Measurements from ENCODE around the gene POR. TPM values are rescaled to one million over a fixed set of nuclear protein-coding genes. Genes with fewer than 3 reads are reported as not detected.
"Not testable (repeated sequence)": the region's sequence is repeated elsewhere in the genome, so short reads cannot be mapped to it uniquely, and the experiment has no call there.

Gene POR
- total RNA-seq, 1 experiment from 2014 or later = 45.1 TPM

- Mint-ChIP-seq H3K9me3 (ENCODE audit: unreplicated experiment) (no peaks in the 10 kb centered on the region), H3K4me3 (ENCODE audit: unreplicated experiment) (no peak overlapping the region), H3K27me3 (ENCODE audit: insufficient read depth, unreplicated experiment) (no peaks in the 10 kb centered on the region), H3K27ac (ENCODE audit: low read depth, unreplicated experiment) (no peak overlapping the region), H3K36me3 (ENCODE audit: insufficient read depth, unreplicated experiment) (peaks cover 43% of the 10 kb centered on the region), H3K4me1 (ENCODE audit: insufficient read depth, unreplicated experiment) (peaks cover 7% of the 10 kb centered on the region)
- intact Hi-C loops (cut with micrococcal nuclease) = no loop called here
- BruUV-seq (replicated peaks) = no TSS peak
- TF ChIP-seq, protein P1, sequence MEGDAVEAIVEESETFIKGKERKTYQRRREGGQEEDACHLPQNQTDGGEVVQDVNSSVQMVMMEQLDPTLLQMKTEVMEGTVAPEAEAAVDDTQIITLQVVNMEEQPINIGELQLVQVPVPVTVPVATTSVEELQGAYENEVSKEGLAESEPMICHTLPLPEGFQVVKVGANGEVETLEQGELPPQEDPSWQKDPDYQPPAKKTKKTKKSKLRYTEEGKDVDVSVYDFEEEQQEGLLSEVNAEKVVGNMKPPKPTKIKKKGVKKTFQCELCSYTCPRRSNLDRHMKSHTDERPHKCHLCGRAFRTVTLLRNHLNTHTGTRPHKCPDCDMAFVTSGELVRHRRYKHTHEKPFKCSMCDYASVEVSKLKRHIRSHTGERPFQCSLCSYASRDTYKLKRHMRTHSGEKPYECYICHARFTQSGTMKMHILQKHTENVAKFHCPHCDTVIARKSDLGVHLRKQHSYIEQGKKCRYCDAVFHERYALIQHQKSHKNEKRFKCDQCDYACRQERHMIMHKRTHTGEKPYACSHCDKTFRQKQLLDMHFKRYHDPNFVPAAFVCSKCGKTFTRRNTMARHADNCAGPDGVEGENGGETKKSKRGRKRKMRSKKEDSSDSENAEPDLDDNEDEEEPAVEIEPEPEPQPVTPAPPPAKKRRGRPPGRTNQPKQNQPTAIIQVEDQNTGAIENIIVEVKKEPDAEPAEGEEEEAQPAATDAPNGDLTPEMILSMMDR (IDR thresholded peaks at IDR 0.05; ENCODE audit: unreplicated experiment) = no peak
- POLR2A ChIA-PET = interaction anchor here (1.3 to 2.8 kb wide), 2 partner anchors 10 to 25 kb away, joined by 3 to 11 read pairs; partner anchors contain the start of gene POR
- CTCF ChIA-PET = interaction anchor here (0.5 to 0.7 kb wide), 3 partner anchors 26 to 219 kb away, joined by 3 to 4 read pairs (median 4); no protein-coding TSS in a partner anchor
- no peak for DNase-seq (ENCODE audit: unreplicated experiment)
These were observed 25.1 kb upstream of the POR start for GRCh38 chr7:75889826-75890225.

GRCh38 chr7:75891237-75891636, 23.7 kb upstream of the POR start:
- TSS peak; percentile 4 for BruUV-seq (replicated peaks)
- H3K9me3 Mint-ChIP-seq (ENCODE audit: unreplicated experiment); H3K27me3 Mint-ChIP-seq (ENCODE audit: insufficient read depth, unreplicated experiment); CTCF ChIA-PET; H3K27ac Mint-ChIP-seq (ENCODE audit: low read depth, unreplicated experiment); H3K4me3 Mint-ChIP-seq (ENCODE audit: unreplicated experiment); H3K4me1 Mint-ChIP-seq (ENCODE audit: insufficient read depth, unreplicated experiment); DNase-seq (ENCODE audit: unreplicated experiment); intact Hi-C loops (cut with micrococcal nuclease): not testable (repeated sequence)
- POLR2A ChIA-PET = interaction anchor here (0.7 to 2.8 kb wide), 7 partner anchors 9 to 139 kb away, joined by 3 to 11 read pairs (median 3); partner anchors contain the start of genes POR and RHBDD2
- peaks cover 29% of the 10 kb centered on the region for H3K36me3 Mint-ChIP-seq (ENCODE audit: insufficient read depth, unreplicated experiment)

DNA sequence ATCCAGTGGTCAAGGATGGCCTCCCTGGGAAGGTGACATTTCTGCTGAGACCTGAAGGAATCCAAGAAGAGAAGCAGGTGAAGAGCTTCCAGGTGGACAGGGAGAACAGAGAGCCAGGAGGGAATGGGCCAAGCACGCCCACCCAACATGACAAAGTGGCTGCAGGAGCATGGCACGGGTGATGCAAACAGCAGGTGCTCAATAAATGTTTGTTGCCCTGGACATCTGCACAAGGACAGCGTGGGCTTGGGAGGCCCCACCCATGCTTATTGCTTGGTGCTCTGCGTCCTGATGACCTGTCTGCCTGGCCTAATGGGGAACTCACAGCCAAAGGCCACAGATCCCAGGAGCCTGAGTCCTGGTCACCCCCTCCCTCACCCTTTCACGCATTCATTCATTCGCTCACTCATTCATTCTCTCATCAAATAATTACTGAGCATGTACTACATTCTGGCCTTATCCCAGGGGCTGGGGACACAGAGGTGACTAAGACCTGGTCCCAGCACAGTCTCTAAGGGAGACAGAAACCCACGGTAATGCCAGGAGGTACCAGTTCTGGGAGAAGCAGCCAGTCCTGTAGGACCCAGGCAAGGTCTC, 23.0 kb upstream of the POR start:
- Mint-ChIP-seq H3K36me3 (ENCODE audit: insufficient read depth, unreplicated experiment) (peaks cover 23% of the 10 kb centered on the region), H3K4me3 (ENCODE audit: unreplicated experiment) (no peak overlapping the region), H3K27ac (ENCODE audit: low read depth, unreplicated experiment) (peak overlapping the region; percentile 66), H3K9me3 (ENCODE audit: unreplicated experiment) (no peaks in the 10 kb centered on the region), H3K4me1 (ENCODE audit: insufficient read depth, unreplicated experiment) (peaks cover 7% of the 10 kb centered on the region), H3K27me3 (ENCODE audit: insufficient read depth, unreplicated experiment) (no peaks in the 10 kb centered on the region)
- ChIA-PET POLR2A (interaction anchor here (0.7 to 2.2 kb wide), 7 partner anchors 9 to 156 kb away, joined by 3 to 14 read pairs (median 4); partner anchors contain the start of genes MDH2, POR and STYXL1), CTCF (interaction anchor here (0.6 kb wide), 1 partner anchor 16 kb away, joined by 3 read pairs; no protein-coding TSS in a partner anchor)
- intact Hi-C loops (cut with micrococcal nuclease) = no loop called here
- TF ChIP-seq, protein P1 (IDR thresholded peaks at IDR 0.05; ENCODE audit: unreplicated experiment) = no peak
- no TSS peak for BruUV-seq (replicated peaks)
- no peak for DNase-seq (ENCODE audit: unreplicated experiment)

- no peaks in the 10 kb centered on the region for H3K9me3 Mint-ChIP-seq (ENCODE audit: unreplicated experiment)
- TF ChIP-seq, protein P1 (IDR thresholded peaks at IDR 0.05; ENCODE audit: unreplicated experiment) = no peak
- peaks cover 16% of the 10 kb centered on the region for H3K36me3 Mint-ChIP-seq (ENCODE audit: insufficient read depth, unreplicated experiment)
- DNase-seq (ENCODE audit: unreplicated experiment) = peak; percentile 32
- intact Hi-C loops (cut with micrococcal nuclease) = no loop called here
- H3K27ac Mint-ChIP-seq (ENCODE audit: low read depth, unreplicated experiment) = peak overlapping the region; percentile 66
- ChIA-PET CTCF (no interaction called here), POLR2A (interaction anchor here (0.7 to 2.2 kb wide), 5 partner anchors 15 to 155 kb away, joined by 3 to 14 read pairs (median 5); partner anchors contain the start of genes MDH2, POR and STYXL1)
- peak overlapping the region; percentile 2 for H3K4me3 Mint-ChIP-seq (ENCODE audit: unreplicated experiment)
- H3K27me3 Mint-ChIP-seq (ENCODE audit: insufficient read depth, unreplicated experiment) = no peaks in the 10 kb centered on the region
- BruUV-seq (replicated peaks) = no TSS peak
- H3K4me1 Mint-ChIP-seq (ENCODE audit: insufficient read depth, unreplicated experiment) = peaks cover 7% of the 10 kb centered on the region
These were observed 22.2 kb upstream of the POR start for GRCh38 chr7:75892634-75893272.
